ENCODE measurements around the gene MTMR3.

DNA sequence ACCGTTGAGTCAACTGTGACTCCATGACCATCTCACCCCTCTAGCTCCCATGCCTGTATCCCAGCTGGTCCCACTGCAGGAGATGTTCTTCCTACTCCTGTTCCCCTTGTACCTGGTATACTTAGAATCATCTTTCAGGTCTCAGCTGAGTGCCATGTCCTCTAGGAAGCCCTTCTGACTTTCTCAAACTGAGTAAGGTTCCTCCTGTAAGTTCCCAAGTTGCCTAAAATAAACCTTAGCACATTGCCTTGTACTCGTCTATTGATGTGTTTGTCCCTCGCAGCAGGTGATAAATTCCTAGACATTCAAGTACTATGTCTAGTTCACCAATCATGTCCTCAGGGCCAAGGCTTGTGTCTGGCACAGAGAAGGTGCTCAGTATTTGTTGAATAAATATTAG lies 26.5 kb upstream of the MTMR3 start:
- TF ChIP-seq, protein P1, sequence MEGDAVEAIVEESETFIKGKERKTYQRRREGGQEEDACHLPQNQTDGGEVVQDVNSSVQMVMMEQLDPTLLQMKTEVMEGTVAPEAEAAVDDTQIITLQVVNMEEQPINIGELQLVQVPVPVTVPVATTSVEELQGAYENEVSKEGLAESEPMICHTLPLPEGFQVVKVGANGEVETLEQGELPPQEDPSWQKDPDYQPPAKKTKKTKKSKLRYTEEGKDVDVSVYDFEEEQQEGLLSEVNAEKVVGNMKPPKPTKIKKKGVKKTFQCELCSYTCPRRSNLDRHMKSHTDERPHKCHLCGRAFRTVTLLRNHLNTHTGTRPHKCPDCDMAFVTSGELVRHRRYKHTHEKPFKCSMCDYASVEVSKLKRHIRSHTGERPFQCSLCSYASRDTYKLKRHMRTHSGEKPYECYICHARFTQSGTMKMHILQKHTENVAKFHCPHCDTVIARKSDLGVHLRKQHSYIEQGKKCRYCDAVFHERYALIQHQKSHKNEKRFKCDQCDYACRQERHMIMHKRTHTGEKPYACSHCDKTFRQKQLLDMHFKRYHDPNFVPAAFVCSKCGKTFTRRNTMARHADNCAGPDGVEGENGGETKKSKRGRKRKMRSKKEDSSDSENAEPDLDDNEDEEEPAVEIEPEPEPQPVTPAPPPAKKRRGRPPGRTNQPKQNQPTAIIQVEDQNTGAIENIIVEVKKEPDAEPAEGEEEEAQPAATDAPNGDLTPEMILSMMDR (IDR thresholded peaks at IDR 0.05) = no peak
- no peak for TF ChIP-seq POLR2A (IDR thresholded peaks at IDR 0.05)

Data from adrenal gland (tissue), 5 donors.